K562 (cell line): ENCODE data around the gene PEPD. TPM values are rescaled to one million over a fixed set of nuclear protein-coding genes. Genes with fewer than 3 reads are reported as not detected.
A peak's percentile ranks its signal among the peaks of the same experiment; 100 is the strongest.

Experiments
- BCL6 ChIP-seq: fragments of 250-450 bp; sonication (Bioruptor Pico); IDR thresholded peaks from 2 replicates; pipeline ENCODE4 v1.4.0; 2020
- CTCF ChIP-seq, 3 experiments: IDR thresholded peaks in 2 of 3; conservative IDR thresholded peaks in 1 of 3; 2 replicates each; pipeline ENCODE4 v1.5.1; 2011 to 2012; ENCODE audit warnings: low read length in 3 of 3, mild to moderate bottlenecking in 3 of 3, control low read depth in 2 of 3, improper control_type of control experiment in 1 of 3, inconsistent platforms in 1 of 3, low read depth in 1 of 3, mixed read lengths in 1 of 3, moderate library complexity in 1 of 3; ENCODE audit not compliant: insufficient read depth in 2 of 3
- MYNN ChIP-seq, 2 experiments: sonication (generic); formaldehyde crosslinking in 1 of 2; IDR thresholded peaks; 2 replicates each; pipeline versions ENCODE4 v1.5.0 to v1.6.1; 2016 to 2020; ENCODE audit warnings: antibody characterized with exemption in 1 of 2, missing genetic modification reagents in 1 of 2
- NCOA6 ChIP-seq: fragments of 450-650 bp; IDR thresholded peaks from 2 replicates; pipeline ENCODE4 v1.6.1; 2017; ENCODE audit warnings: mild to moderate bottlenecking
- RCOR1 ChIP-seq, 2 experiments: IDR thresholded peaks; 2 replicates each; pipeline ENCODE4 v1.6.1; 2012; ENCODE audit warnings: low read depth in 2 of 2, low read length in 2 of 2, borderline replicate concordance in 1 of 2, improper control_type of control experiment in 1 of 2
- REST ChIP-seq, 2 experiments: fragments of 450-650 bp; formaldehyde crosslinking in 1 of 2; IDR thresholded peaks; 2 replicates each; pipeline versions ENCODE4 v1.4.0 to v1.6.1; 2014 to 2020; ENCODE audit warnings: mild to moderate bottlenecking in 2 of 2, borderline replicate concordance in 1 of 2, low read depth in 1 of 2
- SMC3 ChIP-seq: conservative IDR thresholded peaks from 2 replicates; pipeline ENCODE4 v1.6.1; 2011; ENCODE audit warnings: low read depth, low read length, improper control_type of control experiment; ENCODE audit not compliant: insufficient read depth
- SNRNP70 ChIP-seq: fragments of 200-400 bp; formaldehyde crosslinking; optimal IDR thresholded peaks from 2 replicates; pipeline ENCODE3; 2017; ENCODE audit warnings: low read depth, low read length
- ZNF224 ChIP-seq: sonication (generic); formaldehyde crosslinking; IDR thresholded peaks from 2 replicates; pipeline ENCODE4 v1.8.0; 2022; ENCODE audit warnings: mild to moderate bottlenecking, missing genetic modification reagents
- ZNF76 ChIP-seq: fragments of 250-450 bp; sonication (Bioruptor Pico); IDR thresholded peaks from 2 replicates; pipeline ENCODE4 v1.4.0; 2020; ENCODE audit warnings: mild to moderate bottlenecking, moderate library complexity, borderline replicate concordance
- polyA plus RNA-seq, 8 experiments: library from polyadenylated mRNA; depleted of rRNA in 4 of 8; stranded (reverse) in 5 of 8; unstranded in 3 of 8; fragments of >200 nt; fragmentation: Nextera tagmentation in 2 of 8; fragmentation: Illumina TruSeq in 1 of 8; extraction: Ambion mirVana in 2 of 8; extraction: Trizol in 1 of 8; gene quantifications; 2 replicates each; pipeline versions ENCODE4 v1.2.1 to v1.2.3, GENCODE V29; 2011 to 2014; ENCODE audit warnings: inconsistent platforms in 1 of 8, missing spikeins in 1 of 8
- total RNA-seq, 7 experiments: library from RNA; depleted of rRNA in 6 of 7; stranded (reverse); fragments of >200 nt in 6 of 7; fragmentation: Illumina TruSeq in 2 of 7; extraction: Trizol in 2 of 7; gene quantifications; 2 replicates each; pipeline versions ENCODE4 v1.2.1 to v1.2.3, GENCODE V29; 2011 to 2021; ENCODE audit warnings: low replicate concordance in 1 of 7
- TF ChIP-seq, protein P1 (sequence below), 2 experiments: fragments of 450-650 bp in 1 of 2; sonication (generic) in 1 of 2; formaldehyde crosslinking; conservative IDR thresholded peaks; 2 replicates each; pipeline versions ENCODE4 v1.4.0 to v1.8.1; 2020 to 2022; ENCODE audit warnings: mild to moderate bottlenecking in 1 of 2, missing genetic modification reagents in 1 of 2
- TF ChIP-seq, protein P2 (sequence below): sonication (generic); formaldehyde crosslinking; IDR thresholded peaks from 2 replicates; pipeline ENCODE4 v1.8.0; 2023; ENCODE audit warnings: mild to moderate bottlenecking, missing genetic modification reagents

Gene PEPD
- total and polyA plus RNA-seq, 9 of the 15 experiments (the other 6 are each of a cell fraction or from before 2014, with no cell fraction given) = 1.3 to 19.2 (median 16.0) TPM

DNA sequence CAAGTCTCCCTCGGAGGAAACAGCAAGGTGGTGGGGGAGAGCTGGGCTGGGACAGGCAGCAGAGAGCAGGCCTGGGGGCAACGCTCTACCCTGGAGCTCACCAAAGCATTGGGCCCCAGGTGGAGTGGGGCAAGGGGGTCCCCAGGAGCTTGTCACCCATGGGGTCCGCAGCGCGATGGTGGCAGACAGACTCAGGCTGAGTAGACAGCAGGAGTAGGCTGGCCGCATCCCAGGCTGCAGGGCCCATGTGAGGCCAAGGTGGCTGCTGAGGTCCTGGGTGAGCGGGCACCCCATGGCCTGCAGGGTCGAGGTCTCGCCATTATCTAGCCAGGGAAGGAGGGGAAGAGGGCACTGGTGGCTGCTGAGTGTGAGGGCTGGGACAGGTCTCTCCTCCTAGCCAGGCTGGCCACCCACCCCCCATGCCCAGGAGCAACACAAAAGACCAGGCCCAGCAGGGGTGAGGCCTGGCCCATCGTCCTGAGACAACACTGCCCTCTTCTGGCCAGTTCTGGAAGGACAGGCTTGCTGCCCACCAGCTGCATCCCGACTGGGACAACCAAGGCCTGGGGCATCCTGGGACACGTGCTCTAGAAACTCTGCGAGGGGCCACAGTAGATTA, 115.0 kb downstream of the PEPD start (continued):
- TF ChIP-seq MYNN (IDR thresholded peaks at IDR 0.05) = no peak
- no peak for TF ChIP-seq MYNN (CRISPR knock-in tag; IDR thresholded peaks at IDR 0.05)
- peak; percentile 87 for TF ChIP-seq REST (IDR thresholded peaks at IDR 0.05; ENCODE audit: borderline replicate concordance)
- no peak for TF ChIP-seq REST (CRISPR knock-in tag; IDR thresholded peaks at IDR 0.05; ENCODE audit: low read depth)
- TF ChIP-seq SMC3 = peak; percentile 90
- no peak for TF ChIP-seq ZNF76
- TF ChIP-seq BCL6 (CRISPR knock-in tag) = no peak
- TF ChIP-seq, protein P1, sequence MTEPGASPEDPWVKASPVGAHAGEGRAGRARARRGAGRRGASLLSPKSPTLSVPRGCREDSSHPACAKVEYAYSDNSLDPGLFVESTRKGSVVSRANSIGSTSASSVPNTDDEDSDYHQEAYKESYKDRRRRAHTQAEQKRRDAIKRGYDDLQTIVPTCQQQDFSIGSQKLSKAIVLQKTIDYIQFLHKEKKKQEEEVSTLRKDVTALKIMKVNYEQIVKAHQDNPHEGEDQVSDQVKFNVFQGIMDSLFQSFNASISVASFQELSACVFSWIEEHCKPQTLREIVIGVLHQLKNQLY (CRISPR knock-in tag; conservative IDR thresholded peaks at IDR 0.05) = no peak
- no peak for TF ChIP-seq NCOA6
- peak; percentile 87 to 88 (median 87) for TF ChIP-seq CTCF (IDR thresholded peaks at IDR 0.05 in 2 of 3, conservative IDR thresholded peaks at IDR 0.05 in 1 of 3; ENCODE audit: insufficient read depth in 2 of 3, low read depth in 1 of 3, low read length in 3 of 3)
- 0 out of 4 replicates have a peak, but pooled peaks of 1 of the 2 experiments have one; percentile 25 for TF ChIP-seq RCOR1 (IDR thresholded peaks at IDR 0.05; ENCODE audit: borderline replicate concordance in 1 of 2, low read depth in 2 of 2, low read length in 2 of 2)
- TF ChIP-seq, protein P2, sequence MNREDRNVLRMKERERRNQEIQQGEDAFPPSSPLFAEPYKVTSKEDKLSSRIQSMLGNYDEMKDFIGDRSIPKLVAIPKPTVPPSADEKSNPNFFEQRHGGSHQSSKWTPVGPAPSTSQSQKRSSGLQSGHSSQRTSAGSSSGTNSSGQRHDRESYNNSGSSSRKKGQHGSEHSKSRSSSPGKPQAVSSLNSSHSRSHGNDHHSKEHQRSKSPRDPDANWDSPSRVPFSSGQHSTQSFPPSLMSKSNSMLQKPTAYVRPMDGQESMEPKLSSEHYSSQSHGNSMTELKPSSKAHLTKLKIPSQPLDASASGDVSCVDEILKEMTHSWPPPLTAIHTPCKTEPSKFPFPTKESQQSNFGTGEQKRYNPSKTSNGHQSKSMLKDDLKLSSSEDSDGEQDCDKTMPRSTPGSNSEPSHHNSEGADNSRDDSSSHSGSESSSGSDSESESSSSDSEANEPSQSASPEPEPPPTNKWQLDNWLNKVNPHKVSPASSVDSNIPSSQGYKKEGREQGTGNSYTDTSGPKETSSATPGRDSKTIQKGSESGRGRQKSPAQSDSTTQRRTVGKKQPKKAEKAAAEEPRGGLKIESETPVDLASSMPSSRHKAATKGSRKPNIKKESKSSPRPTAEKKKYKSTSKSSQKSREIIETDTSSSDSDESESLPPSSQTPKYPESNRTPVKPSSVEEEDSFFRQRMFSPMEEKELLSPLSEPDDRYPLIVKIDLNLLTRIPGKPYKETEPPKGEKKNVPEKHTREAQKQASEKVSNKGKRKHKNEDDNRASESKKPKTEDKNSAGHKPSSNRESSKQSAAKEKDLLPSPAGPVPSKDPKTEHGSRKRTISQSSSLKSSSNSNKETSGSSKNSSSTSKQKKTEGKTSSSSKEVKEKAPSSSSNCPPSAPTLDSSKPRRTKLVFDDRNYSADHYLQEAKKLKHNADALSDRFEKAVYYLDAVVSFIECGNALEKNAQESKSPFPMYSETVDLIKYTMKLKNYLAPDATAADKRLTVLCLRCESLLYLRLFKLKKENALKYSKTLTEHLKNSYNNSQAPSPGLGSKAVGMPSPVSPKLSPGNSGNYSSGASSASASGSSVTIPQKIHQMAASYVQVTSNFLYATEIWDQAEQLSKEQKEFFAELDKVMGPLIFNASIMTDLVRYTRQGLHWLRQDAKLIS (CRISPR knock-in tag) = no peak
- no peak for TF ChIP-seq SNRNP70
- TF ChIP-seq ZNF224 (CRISPR knock-in tag) = no peak
